GM12874 (cell line): ENCODE measurements around the gene OCA2.

Experiments used
- TF ChIP-seq, protein P1 (sequence below): IDR thresholded peaks from 2 replicates; pipeline ENCODE4 v1.5.1; 2011; ENCODE audit warnings: low read depth, mild to moderate bottlenecking, control low read depth, low read length, moderate library complexity; ENCODE audit not compliant: insufficient read depth

The OCA2 gene

DNA sequence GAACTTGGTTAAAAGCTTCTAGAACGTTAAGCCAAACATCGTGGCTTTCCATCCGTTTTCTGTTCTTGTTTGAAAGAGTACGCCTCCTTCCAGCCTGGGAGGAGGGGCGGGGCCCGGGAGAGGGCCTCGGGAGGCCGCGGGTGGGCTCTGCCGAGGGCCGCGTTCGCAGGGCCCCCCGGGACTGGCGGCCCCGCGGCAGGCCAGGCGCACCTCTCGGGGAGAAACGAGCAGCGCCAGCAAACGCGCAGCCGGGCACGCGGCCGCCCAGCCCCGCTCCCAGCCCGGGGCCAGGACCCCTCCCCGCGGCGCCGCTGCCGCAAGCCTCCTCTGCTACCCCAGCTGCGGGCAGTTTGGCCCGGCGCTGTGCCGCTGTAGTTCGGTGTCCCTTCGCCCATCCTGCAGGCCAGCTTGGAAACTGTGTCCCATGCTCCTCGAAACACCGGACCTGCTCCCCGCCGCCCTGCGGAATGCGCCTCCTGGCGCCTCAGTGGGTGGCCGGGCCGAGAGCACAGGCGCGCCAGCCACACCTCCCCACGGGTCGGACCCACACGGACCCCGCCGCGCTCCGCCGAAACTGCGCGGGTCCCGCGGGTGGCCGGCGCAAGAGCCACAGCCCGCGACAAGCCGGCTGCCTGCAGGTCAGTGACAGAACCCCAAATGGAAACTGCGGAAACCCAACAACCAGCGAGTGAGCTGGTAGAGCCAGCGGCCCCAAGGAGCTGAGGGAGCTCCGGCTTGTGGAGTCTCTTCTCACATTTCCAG lies 2.3 kb downstream of the OCA2 start:
- TF ChIP-seq, protein P1, sequence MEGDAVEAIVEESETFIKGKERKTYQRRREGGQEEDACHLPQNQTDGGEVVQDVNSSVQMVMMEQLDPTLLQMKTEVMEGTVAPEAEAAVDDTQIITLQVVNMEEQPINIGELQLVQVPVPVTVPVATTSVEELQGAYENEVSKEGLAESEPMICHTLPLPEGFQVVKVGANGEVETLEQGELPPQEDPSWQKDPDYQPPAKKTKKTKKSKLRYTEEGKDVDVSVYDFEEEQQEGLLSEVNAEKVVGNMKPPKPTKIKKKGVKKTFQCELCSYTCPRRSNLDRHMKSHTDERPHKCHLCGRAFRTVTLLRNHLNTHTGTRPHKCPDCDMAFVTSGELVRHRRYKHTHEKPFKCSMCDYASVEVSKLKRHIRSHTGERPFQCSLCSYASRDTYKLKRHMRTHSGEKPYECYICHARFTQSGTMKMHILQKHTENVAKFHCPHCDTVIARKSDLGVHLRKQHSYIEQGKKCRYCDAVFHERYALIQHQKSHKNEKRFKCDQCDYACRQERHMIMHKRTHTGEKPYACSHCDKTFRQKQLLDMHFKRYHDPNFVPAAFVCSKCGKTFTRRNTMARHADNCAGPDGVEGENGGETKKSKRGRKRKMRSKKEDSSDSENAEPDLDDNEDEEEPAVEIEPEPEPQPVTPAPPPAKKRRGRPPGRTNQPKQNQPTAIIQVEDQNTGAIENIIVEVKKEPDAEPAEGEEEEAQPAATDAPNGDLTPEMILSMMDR: no peak

DNA sequence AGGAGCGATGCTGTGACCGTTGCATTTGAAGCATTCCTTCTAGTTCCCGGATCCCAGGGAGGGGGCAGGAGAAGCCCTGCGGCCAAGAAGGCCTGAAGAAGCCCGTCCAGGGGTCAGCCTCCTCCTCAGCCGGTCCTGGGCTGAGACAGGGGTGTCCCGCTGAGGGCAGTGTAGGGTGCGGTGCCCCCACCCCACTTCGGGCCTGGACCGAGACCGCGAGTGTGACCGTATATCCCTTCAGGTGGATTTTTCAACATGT lies 2.8 kb downstream of the OCA2 start:
- TF ChIP-seq, protein P1: no peak

DNA sequence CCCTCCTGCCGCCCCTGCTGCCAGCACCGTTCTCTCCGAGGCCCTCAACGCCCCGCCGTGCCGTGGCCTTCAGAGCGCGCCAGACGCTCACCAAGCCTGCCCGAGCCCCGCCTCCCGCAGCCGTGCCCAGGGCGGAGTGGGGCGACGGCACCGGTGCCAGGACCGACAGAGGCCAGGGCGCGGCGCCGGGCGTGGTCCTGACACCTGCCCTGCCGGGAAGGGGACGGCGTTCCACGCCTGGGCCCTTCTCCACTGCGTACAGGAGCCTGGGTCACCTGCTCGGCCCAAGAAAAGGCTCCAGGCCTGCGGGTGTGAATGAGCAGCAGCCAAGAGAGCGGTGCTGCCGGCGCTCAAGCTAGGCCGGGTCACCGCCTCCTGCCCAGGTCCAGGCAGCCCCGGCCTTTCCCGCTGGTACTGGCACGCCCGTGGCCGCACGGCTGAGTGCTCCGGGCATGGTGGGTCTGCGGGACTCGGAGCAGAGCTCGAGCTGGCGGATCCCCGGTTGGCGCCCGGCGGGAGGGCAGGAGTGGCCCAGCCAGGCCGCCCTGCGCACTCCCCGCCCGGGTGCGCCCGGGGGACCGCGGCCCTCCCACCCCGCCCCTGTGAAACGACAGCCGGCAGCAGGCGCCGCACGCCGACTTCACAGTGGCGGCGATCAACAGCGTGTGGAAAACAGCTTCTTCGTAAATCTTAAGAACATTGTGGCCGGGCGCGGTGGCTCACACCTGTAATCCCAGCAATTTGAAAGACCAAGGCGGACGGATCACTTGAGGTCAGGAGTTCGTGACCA lies 4.2 kb downstream of the OCA2 start:
- TF ChIP-seq, protein P1: no peak

DNA sequence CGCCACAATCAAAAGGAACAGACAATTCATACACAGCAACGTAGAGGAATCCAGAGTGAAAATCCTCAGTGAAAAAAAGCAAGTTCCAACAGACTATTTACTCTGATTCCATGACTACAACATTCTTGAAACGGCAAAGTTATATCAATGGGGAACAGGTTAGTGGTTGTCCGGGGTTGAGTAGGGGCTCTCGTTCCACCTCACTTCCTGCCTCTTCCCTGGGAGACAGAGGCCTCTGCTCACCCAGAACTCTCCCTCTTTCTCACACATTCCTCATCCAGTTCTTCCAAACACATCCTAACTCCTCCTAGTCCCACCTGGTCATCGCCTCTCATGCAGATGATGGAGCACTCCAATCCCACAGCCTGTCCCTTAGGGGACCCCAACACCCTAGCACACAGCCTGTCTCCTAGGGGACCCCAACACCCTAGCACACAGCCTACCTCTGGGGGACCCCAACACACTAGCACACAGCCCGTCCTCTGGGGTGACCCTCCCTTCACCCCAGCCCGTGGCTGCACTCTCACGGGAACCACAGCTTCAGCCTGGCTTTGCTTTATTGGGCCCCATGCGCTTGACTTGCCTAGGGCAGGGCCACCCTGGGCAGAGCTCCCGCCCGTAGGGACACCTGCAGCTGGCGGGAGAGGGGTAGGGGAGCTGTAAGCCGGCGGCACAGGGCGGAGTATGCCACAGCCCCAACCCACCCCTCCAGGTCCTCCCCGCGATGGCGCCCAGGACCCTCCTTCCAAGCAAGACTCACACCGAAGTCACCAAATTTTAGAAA lies 5.2 kb downstream of the OCA2 start:
- TF ChIP-seq, protein P1: no peak

DNA sequence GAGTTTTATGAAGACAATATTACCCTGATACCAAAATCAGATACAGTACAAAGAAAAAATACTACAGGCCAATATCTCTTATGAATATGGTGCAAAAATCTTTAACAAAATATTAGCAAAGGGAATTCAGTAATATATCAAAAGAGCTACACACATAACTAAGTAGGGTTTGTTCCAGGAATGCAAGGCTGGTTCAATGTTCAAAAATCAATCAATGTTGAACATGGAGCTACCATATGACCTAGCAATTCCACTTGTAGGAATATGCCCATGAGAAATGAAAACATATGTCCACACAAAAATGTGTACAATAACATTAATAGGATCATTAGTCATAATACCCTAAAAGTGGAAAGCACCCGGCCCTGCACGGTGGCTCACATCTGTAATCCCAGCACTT lies 7.8 kb downstream of the OCA2 start:
- TF ChIP-seq, protein P1: no peak

DNA sequence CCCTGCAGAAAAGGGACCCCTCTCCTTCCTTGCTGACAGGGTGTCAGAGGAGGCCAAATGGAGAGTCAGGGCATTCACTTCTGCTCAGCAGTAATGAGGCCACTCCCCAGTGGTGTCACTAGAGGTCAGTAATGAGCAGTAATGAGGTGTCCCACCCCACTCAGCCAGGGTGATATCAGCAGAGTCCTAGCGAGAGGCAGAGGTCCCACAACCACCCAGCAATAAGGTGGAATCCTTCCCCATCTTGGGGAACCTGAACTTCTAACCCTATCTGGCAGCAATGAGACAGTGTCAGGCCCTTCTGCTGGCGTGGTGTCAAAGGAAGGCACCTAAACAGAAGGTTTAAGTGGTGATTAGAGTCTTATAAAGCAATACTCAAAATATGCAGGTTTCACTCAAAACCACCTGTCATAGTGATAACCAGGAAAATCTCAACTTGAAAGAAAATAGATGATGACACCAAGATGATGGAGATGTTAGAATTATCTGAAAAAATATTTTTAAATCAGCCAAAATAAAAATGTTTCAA lies 12.9 kb downstream of the OCA2 start:
- TF ChIP-seq, protein P1: peak; percentile 75
